ENCODE results near the gene STAC2.

DNA sequence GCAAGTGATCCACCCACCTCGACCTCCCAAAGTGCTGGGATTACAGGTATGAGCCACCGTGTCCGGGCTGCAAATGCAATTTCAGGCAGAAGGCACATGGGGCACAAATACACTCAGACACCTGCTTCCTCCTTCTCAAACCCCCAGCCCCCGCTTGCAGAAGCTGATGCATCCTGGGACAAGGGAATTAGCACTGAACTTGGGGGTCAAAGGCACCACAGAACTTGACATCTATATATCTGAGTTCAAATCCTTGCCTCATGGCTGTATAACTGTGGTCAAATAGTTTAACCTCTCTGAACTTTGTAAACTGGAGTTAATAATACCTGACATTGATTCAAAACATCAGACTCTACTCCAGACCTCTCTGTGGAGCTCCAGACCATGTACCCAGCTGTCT lies 55.6 kb downstream of the STAC2 start:
- TF ChIP-seq POLR2A (IDR thresholded peaks at IDR 0.05) = no peak
- TF ChIP-seq, protein P1, sequence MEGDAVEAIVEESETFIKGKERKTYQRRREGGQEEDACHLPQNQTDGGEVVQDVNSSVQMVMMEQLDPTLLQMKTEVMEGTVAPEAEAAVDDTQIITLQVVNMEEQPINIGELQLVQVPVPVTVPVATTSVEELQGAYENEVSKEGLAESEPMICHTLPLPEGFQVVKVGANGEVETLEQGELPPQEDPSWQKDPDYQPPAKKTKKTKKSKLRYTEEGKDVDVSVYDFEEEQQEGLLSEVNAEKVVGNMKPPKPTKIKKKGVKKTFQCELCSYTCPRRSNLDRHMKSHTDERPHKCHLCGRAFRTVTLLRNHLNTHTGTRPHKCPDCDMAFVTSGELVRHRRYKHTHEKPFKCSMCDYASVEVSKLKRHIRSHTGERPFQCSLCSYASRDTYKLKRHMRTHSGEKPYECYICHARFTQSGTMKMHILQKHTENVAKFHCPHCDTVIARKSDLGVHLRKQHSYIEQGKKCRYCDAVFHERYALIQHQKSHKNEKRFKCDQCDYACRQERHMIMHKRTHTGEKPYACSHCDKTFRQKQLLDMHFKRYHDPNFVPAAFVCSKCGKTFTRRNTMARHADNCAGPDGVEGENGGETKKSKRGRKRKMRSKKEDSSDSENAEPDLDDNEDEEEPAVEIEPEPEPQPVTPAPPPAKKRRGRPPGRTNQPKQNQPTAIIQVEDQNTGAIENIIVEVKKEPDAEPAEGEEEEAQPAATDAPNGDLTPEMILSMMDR (IDR thresholded peaks at IDR 0.05) = no peak

Measured in Peyer's patch (tissue), 4 donors.